B cell (primary cell): Measurements from ENCODE around the gene TDRD15. TPM values are rescaled to one million over a fixed set of nuclear protein-coding genes. Genes with fewer than 3 reads are reported as not detected.

Source experiments
- ATAC-seq: fragments of 200-7000 bp; cut with Tn5 transposase; one replicate; pipeline ENCODE4 v1.10.0; 2021; ENCODE audit warnings: low read depth, mild to moderate bottlenecking, moderate number of reproducible peaks, moderate library complexity
- CTCF ChIA-PET: fragments of 350-600 bp; sonication (Branson Sonifier 250); formaldehyde crosslinking; loops from one replicate; lab custom pipeline; 2021; ENCODE audit warnings: antibody characterized with exemption, inconsistent platforms; lab: Charles Lee
- POLR2A ChIA-PET: fragments of 350-600 bp; sonication (Branson Sonifier 250); formaldehyde crosslinking; loops from one replicate; lab custom pipeline; 2021; ENCODE audit warnings: antibody characterized with exemption; lab: Charles Lee
- DNase-seq: peaks from one replicate; pipeline ENCODE4 v3.0.0; 2013
- H2AFZ ChIP-seq: 2 replicates; pipeline ENCODE4 v1.6.1; 2012; ENCODE audit warnings: mild to moderate bottlenecking, low read depth, low read length; ENCODE audit not compliant: insufficient read depth, poor library complexity, severe bottlenecking
- H3K27ac ChIP-seq, 2 donors: 1 replicate in 1 of 2; 2 replicates in 1 of 2; pipeline ENCODE4 v1.5.1; 2012 to 2013; ENCODE audit warnings: low read length in 2 of 2, mild to moderate bottlenecking in 2 of 2, moderate library complexity in 1 of 2
- H3K27me3 ChIP-seq, 4 experiments: fragments of 200-600 bp in 1 of 4; sonication (generic) in 1 of 4; replicated peaks in 1 of 4; 1 replicate in 2 of 4; 2 replicates in 2 of 4; pipeline versions ENCODE4 v1.6.1 to v1.7.0; 2013 to 2016; ENCODE audit warnings: low read length in 3 of 4, mild to moderate bottlenecking in 2 of 4, mixed read lengths in 1 of 4, moderate library complexity in 1 of 4; ENCODE audit not compliant: insufficient read depth in 4 of 4, control insufficient read depth in 3 of 4; ENCODE audit errors: control extremely low read depth in 1 of 4
- H3K36me3 ChIP-seq, 2 experiments: replicated peaks in 1 of 2; 1 replicate in 1 of 2; 2 replicates in 1 of 2; pipeline versions ENCODE4 v1.6.1 to v1.7.1; 2013; ENCODE audit warnings: low read length in 1 of 2; ENCODE audit not compliant: insufficient read depth in 2 of 2, control insufficient read depth in 1 of 2; ENCODE audit errors: control extremely low read depth in 1 of 2, extremely low read depth in 1 of 2
- H3K4me1 ChIP-seq, 2 donors: fragments of 200-600 bp in 1 of 2; sonication (generic) in 1 of 2; 1 replicate in 1 of 2; 2 replicates in 1 of 2; pipeline versions ENCODE4 v1.5.1 to v1.6.1; 2013 to 2017; ENCODE audit warnings: low read length in 2 of 2; ENCODE audit not compliant: control insufficient read depth in 2 of 2, insufficient read depth in 2 of 2
- H3K4me2 ChIP-seq: replicated peaks from 2 replicates; pipeline ENCODE3; 2012; ENCODE audit warnings: mild to moderate bottlenecking, low read depth, low read length; ENCODE audit not compliant: poor library complexity, severe bottlenecking
- H3K4me3 ChIP-seq, 5 experiments: fragments of 200-600 bp in 1 of 5; sonication (generic) in 1 of 5; 1 replicate in 3 of 5; 2 replicates in 2 of 5; pipeline versions ENCODE4 v1.5.1 to v1.7.0; 2011 to 2016; ENCODE audit warnings: low read length in 4 of 5, mild to moderate bottlenecking in 4 of 5, low read depth in 2 of 5, control low read depth in 1 of 5, moderate library complexity in 1 of 5; ENCODE audit not compliant: insufficient read depth in 1 of 5; ENCODE audit errors: control extremely low read depth in 1 of 5, extremely low read depth in 1 of 5
- H3K79me2 ChIP-seq: fragments of 200-600 bp; sonication (generic); one replicate; pipeline ENCODE4 v1.6.0; 2016; ENCODE audit warnings: low read length; ENCODE audit not compliant: control insufficient read depth, insufficient read depth
- H3K9ac ChIP-seq: fragments of 200-600 bp; sonication (generic); 2 replicates; pipeline ENCODE4 v1.6.1; 2017; ENCODE audit warnings: mild to moderate bottlenecking, low read length, moderate library complexity
- H3K9me3 ChIP-seq, 3 donors: one replicate each; pipeline versions ENCODE4 v1.6.1 to v1.7.1; 2013; ENCODE audit warnings: low read length in 2 of 3; ENCODE audit not compliant: control insufficient read depth in 2 of 3, insufficient read depth in 1 of 3; ENCODE audit errors: control extremely low read depth in 1 of 3
- H4K20me1 ChIP-seq: 2 replicates; pipeline ENCODE4 v1.6.0; 2012; ENCODE audit warnings: mild to moderate bottlenecking, low read length; ENCODE audit not compliant: insufficient read depth, control insufficient read depth, poor library complexity, severe bottlenecking
- H3K27ac Mint-ChIP-seq: one replicate; pipeline ENCODE4 v1.8.0; 2021; ENCODE audit warnings: mixed read lengths
- H3K27me3 Mint-ChIP-seq: one replicate; pipeline ENCODE4 v1.8.0; 2021; ENCODE audit warnings: mixed read lengths
- H3K4me1 Mint-ChIP-seq: one replicate; pipeline ENCODE4 v1.8.0; 2021; ENCODE audit warnings: mixed read lengths
- H3K4me3 Mint-ChIP-seq: one replicate; pipeline ENCODE4 v1.8.0; 2021; ENCODE audit warnings: mixed read lengths
- H3K9me3 Mint-ChIP-seq: one replicate; pipeline ENCODE4 v1.8.0; 2022; ENCODE audit warnings: mixed read lengths; ENCODE audit not compliant: insufficient read depth
- EZH2 ChIP-seq: IDR thresholded peaks from 2 replicates; pipeline ENCODE4 v1.6.1; 2012; ENCODE audit warnings: borderline replicate concordance, low read depth, mild to moderate bottlenecking, moderate library complexity, low read length; ENCODE audit not compliant: insufficient read depth, poor library complexity, severe bottlenecking
- WGBS: methylation state at CpG from one replicate; pipeline ENCODE4 v1.1.5; 2013; ENCODE audit warnings: missing lambda C conversion rate; ENCODE audit not compliant: insufficient coverage; 5-methylcytosine and 5-hydroxymethylcytosine counted together
- intact Hi-C: fragments of 100-400 bp; cut with micrococcal nuclease; formaldehyde crosslinking; loops from one replicate; pipeline ENCODE4 v1.10.0; 2022
- polyA plus RNA-seq: library from polyadenylated mRNA; depleted of rRNA; stranded (reverse); fragments of >200 nt; gene quantifications from 2 replicates; pipeline ENCODE4 v1.2.3, GENCODE V29; 2012
- total RNA-seq, 2 donors: library from RNA; stranded (reverse); fragments of 120-200 nt in 1 of 2; gene quantifications; 1 replicate in 1 of 2; 2 replicates in 1 of 2; pipeline versions ENCODE4 v1.2.3 to v1.2.4, GENCODE V29; 2013 to 2022
- TF ChIP-seq, protein P1 (sequence below): fragments of 200-600 bp; IDR thresholded peaks from one replicate; pipeline ENCODE4 v1.8.0; 2022; ENCODE audit warnings: antibody characterized with exemption, mild to moderate bottlenecking

TDRD15 gene
- total and polyA plus RNA-seq, 2 donors (not counting 1 experiment from before 2014, with no cell fraction given): 0.04 to 1.1 TPM

GRCh38 chr2:21163213-21163612, 39.4 kb downstream of the TDRD15 start:
- no peaks in the 10 kb centered on the region for H3K27me3 Mint-ChIP-seq
- peaks cover 0 to 22% (median 0%) of the 10 kb centered on the region in 3 donors for H3K9me3 ChIP-seq
- no peak overlapping the region for H3K27ac Mint-ChIP-seq
- TF ChIP-seq EZH2: no peak
- TF ChIP-seq, protein P1, sequence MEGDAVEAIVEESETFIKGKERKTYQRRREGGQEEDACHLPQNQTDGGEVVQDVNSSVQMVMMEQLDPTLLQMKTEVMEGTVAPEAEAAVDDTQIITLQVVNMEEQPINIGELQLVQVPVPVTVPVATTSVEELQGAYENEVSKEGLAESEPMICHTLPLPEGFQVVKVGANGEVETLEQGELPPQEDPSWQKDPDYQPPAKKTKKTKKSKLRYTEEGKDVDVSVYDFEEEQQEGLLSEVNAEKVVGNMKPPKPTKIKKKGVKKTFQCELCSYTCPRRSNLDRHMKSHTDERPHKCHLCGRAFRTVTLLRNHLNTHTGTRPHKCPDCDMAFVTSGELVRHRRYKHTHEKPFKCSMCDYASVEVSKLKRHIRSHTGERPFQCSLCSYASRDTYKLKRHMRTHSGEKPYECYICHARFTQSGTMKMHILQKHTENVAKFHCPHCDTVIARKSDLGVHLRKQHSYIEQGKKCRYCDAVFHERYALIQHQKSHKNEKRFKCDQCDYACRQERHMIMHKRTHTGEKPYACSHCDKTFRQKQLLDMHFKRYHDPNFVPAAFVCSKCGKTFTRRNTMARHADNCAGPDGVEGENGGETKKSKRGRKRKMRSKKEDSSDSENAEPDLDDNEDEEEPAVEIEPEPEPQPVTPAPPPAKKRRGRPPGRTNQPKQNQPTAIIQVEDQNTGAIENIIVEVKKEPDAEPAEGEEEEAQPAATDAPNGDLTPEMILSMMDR: no peak
- no peaks in the 10 kb centered on the region for H3K79me2 ChIP-seq
- H3K4me3 Mint-ChIP-seq: no peak overlapping the region
- no peak for ATAC-seq
- no peak for DNase-seq
- no peaks in the 10 kb centered on the region for H4K20me1 ChIP-seq
- POLR2A ChIA-PET: no interaction called here
- no peak overlapping the region for H3K9ac ChIP-seq
- no peaks in the 10 kb centered on the region for H3K4me1 ChIP-seq
- CTCF ChIA-PET: no interaction called here
- H3K9me3 Mint-ChIP-seq: peaks cover 3% of the 10 kb centered on the region
- WGBS: 96% methylated on average over 7 of the region's 9 CpGs
- intact Hi-C loops: no loop called here
- no peak overlapping the region for H2AFZ ChIP-seq
- no peak overlapping the region for H3K27ac ChIP-seq
- no peaks in the 10 kb centered on the region for H3K36me3 ChIP-seq
- no peak overlapping the region for H3K4me3 ChIP-seq
- H3K4me1 Mint-ChIP-seq: no peaks in the 10 kb centered on the region
- no peak overlapping the region for H3K4me2 ChIP-seq
- H3K27me3 ChIP-seq: no peaks in the 10 kb centered on the region

GRCh38 chr2:21165350-21165749, 41.6 kb downstream of the TDRD15 start:
- Histone ChIP-seq H3K4me1 (no peaks in the 10 kb centered on the region), H4K20me1 (no peaks in the 10 kb centered on the region), H3K9me3 (peaks cover 0 to 22% (median 0%) of the 10 kb centered on the region in 3 donors), H3K79me2 (no peaks in the 10 kb centered on the region), H3K27ac (no peak overlapping the region), H3K36me3 (no peaks in the 10 kb centered on the region), H3K9ac (no peak overlapping the region), H2AFZ (no peak overlapping the region), H3K4me2 (no peak overlapping the region), H3K27me3 (no peaks in the 10 kb centered on the region), H3K4me3 (no peak overlapping the region)
- DNase-seq (no peak), ATAC-seq (no peak)
- intact Hi-C loops: no loop called here
- TF ChIP-seq EZH2: no peak
- TF ChIP-seq, protein P1: no peak
- no CpG with 5 or more reads among the region's 1 CpG for WGBS
- ChIA-PET CTCF (no interaction called here), POLR2A (no interaction called here)
- Mint-ChIP-seq H3K4me3 (no peak overlapping the region), H3K27me3 (no peaks in the 10 kb centered on the region), H3K27ac (no peak overlapping the region), H3K4me1 (no peaks in the 10 kb centered on the region), H3K9me3 (peaks cover 3% of the 10 kb centered on the region)
